Gastroesophageal sphincter (tissue), 3 donors: ENCODE data around the gene NFKB1.

ENCODE experiments used
- CTCF ChIP-seq, 4 experiments: fragments of 200-600 bp in 2 of 4; fragments of 450-650 bp in 2 of 4; sonication (generic) in 1 of 4; IDR thresholded peaks; one replicate each; pipeline ENCODE4 v1.5.1; 2017 to 2019; ENCODE audit warnings: antibody characterized with exemption in 4 of 4, mild to moderate bottlenecking in 2 of 4, moderate library complexity in 2 of 4
- EP300 ChIP-seq: sonication (generic); formaldehyde crosslinking; IDR thresholded peaks from one replicate; pipeline ENCODE4 v1.6.1; 2017; ENCODE audit warnings: antibody characterized with exemption, mild to moderate bottlenecking
- POLR2A ChIP-seq, 2 donors: fragments of 450-650 bp; IDR thresholded peaks; one replicate each; pipeline ENCODE4 v1.6.1; 2017; ENCODE audit warnings: antibody characterized with exemption in 2 of 2, mild to moderate bottlenecking in 2 of 2, moderate library complexity in 1 of 2

GRCh38 chr4:102505708-102506107, 4.5 kb downstream of the NFKB1 start:
- TF ChIP-seq CTCF (IDR thresholded peaks at IDR 0.05) (no peak), POLR2A (IDR thresholded peaks at IDR 0.05) (no peak), EP300 (no peak)
